ENCODE data around the gene LRRC61. TPM values are rescaled to one million over a fixed set of nuclear protein-coding genes. Genes with fewer than 3 reads are reported as not detected.
"Not testable (repeated sequence)": the region's sequence is repeated elsewhere in the genome, so short reads cannot be mapped to it uniquely, and the experiment has no call there.

Gene LRRC61
- total RNA-seq, 4 donors from 2014 or later: 16.6 to 26.0 (median 18.6) TPM

DNA sequence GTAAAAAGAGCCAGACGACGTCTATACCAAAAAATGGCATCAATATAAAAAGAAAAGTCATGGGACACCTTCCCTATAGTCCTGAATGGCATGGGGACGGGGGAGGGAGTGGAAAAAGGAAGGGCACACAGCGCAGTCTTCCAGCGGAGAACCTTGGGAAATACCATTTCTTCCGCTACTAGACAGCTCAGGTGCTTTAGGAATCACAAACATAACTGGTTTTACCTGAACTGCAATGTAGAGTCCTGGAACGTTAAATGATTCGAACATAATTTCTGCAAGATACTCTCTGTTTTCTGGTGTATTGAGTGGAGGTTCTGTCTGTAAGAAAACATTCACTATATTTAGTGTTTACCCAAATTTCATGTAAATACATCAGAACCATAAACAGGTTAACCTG lies 28.1 kb upstream of the LRRC61 start:
- intact Hi-C loops (cut with DNase I; ENCODE audit: low total_unique reads); DNase-seq (ENCODE audit: low spot score in 2 of 2); H3K4me3 ChIP-seq (ENCODE audit: low read depth, poor library complexity, severe bottlenecking): not testable (repeated sequence)
- WGBS, 2 donors: 78 to 82% methylated on average over 8 of the region's 8 CpGs

DNA sequence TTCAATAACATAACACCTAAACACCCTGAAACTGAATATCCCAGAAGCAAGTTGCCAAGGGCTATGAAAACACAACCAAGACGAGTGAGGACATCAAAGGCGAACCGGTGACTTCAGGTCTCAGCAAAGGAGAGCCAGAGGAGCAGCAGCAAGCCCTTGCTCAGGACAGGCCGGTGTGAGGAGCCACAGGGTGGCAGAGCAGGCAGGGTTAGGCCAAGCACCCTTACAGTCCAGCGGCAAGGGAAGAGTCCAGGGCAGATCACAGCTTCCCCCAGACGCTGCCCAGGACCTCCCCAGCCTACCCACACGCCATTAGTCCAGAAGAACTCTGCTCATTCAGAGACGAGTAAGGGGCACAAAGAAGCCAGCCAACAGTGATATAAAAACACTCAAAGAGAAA lies 27.5 kb upstream of the LRRC61 start:
- WGBS, 2 donors: 71% methylated on average over 3 of the region's 8 CpGs; no CpG with 5 or more reads in 1 of the 2 donors
- H3K4me3 ChIP-seq (ENCODE audit: low read depth, poor library complexity, severe bottlenecking); intact Hi-C loops (cut with DNase I; ENCODE audit: low total_unique reads); DNase-seq (ENCODE audit: low spot score in 2 of 2): not testable (repeated sequence)

- DNase-seq (ENCODE audit: low spot score in 2 of 2); intact Hi-C loops (cut with DNase I; ENCODE audit: low total_unique reads); H3K4me3 ChIP-seq (ENCODE audit: low read depth, poor library complexity, severe bottlenecking): not testable (repeated sequence)
- 89 to 92% methylated on average over 9 of the region's 10 CpGs for WGBS, 2 donors
These were observed 26.4 kb upstream of the LRRC61 start for GRCh38 chr7:150296802-150297201.

- intact Hi-C loops (cut with DNase I; ENCODE audit: low total_unique reads): not testable (repeated sequence)
These were observed 25.2 kb upstream of the LRRC61 start for GRCh38 chr7:150297978-150298377.

GRCh38 chr7:150302908-150303310 lies 20.2 kb upstream of the LRRC61 start:
- H3K4me3 ChIP-seq (ENCODE audit: low read depth, poor library complexity, severe bottlenecking); intact Hi-C loops (cut with DNase I; ENCODE audit: low total_unique reads); DNase-seq (ENCODE audit: low spot score in 2 of 2): not testable (repeated sequence)
- 55 to 77% methylated on average over 1 of the region's 1 CpG for WGBS, 2 donors

More at GRCh38 chr7:150297978-150298377, 25.2 kb upstream of the LRRC61 start:
- DNase-seq (ENCODE audit: low spot score in 2 of 2); H3K4me3 ChIP-seq (ENCODE audit: low read depth, poor library complexity, severe bottlenecking): not testable (repeated sequence)

DNA sequence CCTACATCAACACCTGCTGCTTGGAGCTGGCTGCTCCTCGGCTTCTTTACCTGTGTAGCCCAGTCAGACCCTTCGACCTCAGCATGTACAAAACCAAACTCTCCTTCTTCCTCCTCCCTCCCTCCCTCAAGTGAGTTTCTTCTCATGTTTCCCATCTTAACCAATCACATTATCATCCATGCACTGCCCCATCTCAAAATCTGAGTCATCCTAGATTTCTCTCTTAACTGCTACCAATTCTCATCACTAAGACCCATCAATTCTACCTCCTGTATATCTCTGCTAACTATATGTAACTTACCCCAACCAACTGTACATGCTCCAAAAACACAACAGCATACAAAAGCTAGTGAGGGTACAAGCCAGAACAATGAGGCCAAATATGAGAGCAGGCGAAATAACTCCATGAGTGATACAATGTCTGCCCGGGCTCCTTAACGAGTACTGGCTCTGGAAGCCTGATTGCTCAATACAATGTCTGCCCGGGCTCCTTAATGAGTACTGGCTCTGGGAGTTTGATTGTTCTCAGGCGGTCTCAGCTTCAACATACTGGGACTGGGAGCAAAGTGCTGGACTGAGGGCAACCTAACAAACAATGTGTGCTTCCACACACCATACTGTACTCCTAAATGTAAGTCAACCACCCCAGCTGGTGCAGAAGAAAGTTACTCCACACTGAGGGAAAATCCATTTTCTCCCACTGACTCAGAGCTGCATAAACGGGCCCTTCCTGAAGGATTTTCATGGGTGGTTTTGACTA lies 18.5 kb upstream of the LRRC61 start:
- H3K4me3 ChIP-seq (ENCODE audit: low read depth, poor library complexity, severe bottlenecking); intact Hi-C loops (cut with DNase I; ENCODE audit: low total_unique reads); DNase-seq (ENCODE audit: low spot score in 2 of 2): not testable (repeated sequence)
- WGBS, 2 donors: 73 to 86% methylated on average over 3 to 5 of the region's 8 CpGs

DNA sequence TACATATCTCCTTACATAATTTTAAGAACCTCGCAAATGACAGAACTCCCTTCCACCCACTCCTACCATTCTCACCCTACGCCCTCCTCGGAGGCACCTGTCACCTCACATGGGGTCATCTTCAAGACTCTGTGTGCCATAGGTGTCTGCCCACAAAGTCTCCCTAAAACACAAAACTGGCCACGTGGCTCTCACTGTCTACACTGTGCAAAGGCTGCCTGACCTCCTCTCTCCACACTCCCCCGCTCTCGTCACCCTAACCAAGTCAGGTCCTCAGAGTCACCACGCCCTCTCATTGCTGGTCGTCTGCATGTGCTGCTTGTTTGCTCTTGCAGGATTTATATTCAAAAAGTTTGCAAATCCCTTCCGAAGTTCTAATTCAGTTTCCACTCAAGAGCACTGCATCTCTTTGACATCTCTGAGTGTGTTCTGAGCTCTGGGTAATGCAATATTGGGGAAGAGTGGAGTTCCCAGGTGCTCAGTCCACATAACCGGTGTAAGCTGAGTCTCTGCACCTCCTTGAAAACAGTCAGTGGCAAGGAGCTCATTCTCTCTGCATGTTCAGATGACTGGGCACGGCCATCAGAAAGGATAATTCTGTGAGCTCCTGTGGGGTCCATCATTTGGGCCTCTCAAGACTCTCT lies 17.8 kb upstream of the LRRC61 start:
- WGBS, 2 donors: 86% methylated on average over 11 of the region's 11 CpGs
- DNase-seq (ENCODE audit: low spot score in 2 of 2); H3K4me3 ChIP-seq (ENCODE audit: low read depth, poor library complexity, severe bottlenecking); intact Hi-C loops (cut with DNase I; ENCODE audit: low total_unique reads): not testable (repeated sequence)

DNA sequence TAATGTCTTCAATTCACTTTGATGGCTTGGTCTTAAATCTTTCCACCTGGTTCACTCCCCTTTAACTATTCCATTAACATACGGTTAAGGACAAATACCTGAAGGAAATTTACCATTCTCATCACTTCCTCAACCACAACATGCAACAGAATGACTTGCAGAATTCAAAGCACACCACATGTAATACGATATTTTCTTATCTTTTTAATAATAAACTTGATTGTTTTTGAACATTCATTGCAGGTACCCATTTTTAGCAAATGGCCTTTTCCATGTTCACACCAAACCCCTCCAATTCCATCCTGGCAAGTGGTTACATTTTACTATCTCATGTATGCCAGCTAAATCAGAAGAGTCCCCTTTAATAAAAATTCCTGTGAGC lies 17.3 kb upstream of the LRRC61 start:
- 60 to 65% methylated on average over 2 of the region's 2 CpGs for WGBS, 2 donors
- DNase-seq (ENCODE audit: low spot score in 2 of 2); H3K4me3 ChIP-seq (ENCODE audit: low read depth, poor library complexity, severe bottlenecking); intact Hi-C loops (cut with DNase I; ENCODE audit: low total_unique reads): not testable (repeated sequence)

- DNase-seq (ENCODE audit: low spot score in 2 of 2); H3K4me3 ChIP-seq (ENCODE audit: low read depth, poor library complexity, severe bottlenecking); intact Hi-C loops (cut with DNase I; ENCODE audit: low total_unique reads): not testable (repeated sequence)
- 65 to 70% methylated on average over 5 of the region's 5 CpGs for WGBS, 2 donors
These were observed 16.8 kb upstream of the LRRC61 start for GRCh38 chr7:150306377-150306776.

DNA sequence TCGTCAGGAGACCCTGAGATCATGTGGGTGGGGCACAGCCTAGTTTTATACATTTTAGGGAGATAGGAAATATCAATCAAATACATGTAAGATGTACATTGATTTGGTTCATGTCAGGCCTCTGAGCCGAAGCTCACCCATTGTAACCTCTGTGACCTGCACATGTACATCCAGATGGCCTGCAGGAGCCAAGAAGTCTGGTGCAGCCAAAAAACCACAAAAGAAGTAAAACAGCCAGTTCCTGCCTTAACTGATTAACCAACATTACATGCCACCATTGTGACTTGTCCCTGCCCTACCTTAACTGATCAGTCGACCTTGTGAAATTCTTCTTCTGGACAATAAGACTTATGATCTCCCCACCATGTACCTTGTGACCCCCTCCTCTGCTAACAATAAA lies 16.0 kb upstream of the LRRC61 start:
- DNase-seq (ENCODE audit: low spot score in 2 of 2): no peak
- intact Hi-C loops (cut with DNase I; ENCODE audit: low total_unique reads): no loop called here
- no peak overlapping the region for H3K4me3 ChIP-seq (ENCODE audit: low read depth, poor library complexity, severe bottlenecking)
- 81 to 88% methylated on average over 3 of the region's 3 CpGs for WGBS, 2 donors
- TF ChIP-seq POLR2A (IDR thresholded peaks at IDR 0.05): no peak
- no peak for TF ChIP-seq CTCF (IDR thresholded peaks at IDR 0.05)
